Measurements from ENCODE around the gene OSM.
A peak's percentile ranks its signal among the peaks of the same experiment; 100 is the strongest.

Gene OSM

DNA sequence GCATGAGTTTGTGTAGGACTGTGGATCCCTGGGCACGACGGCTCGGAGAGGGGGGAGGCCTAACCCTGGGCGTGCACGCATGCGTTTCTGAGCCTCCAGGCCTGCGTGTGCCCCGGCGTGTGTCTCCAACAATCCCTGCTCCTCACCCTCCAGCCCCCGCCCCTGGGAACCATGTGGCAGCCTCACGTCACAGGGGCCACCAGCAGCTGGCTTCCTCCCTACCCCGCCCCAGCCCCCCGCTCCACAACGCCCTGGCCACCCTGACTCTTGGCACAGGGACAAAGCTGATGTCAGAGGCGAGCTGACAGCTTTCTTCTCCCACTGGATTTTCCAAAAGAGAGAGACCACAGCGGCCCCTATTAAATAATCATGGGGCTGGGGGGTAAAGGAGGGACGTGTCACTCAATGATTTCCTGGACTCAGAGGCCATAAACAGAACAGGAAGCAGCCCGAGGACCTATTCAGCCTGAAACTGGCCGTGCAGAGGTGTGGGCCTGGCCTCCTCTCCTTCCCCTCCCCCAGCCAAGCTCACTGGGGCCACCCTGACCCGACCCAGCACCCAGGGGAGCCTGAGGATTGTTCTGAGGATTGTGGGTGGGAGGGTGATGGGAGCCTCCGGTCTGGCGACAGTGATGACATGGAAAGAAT lies 13.3 kb downstream of the OSM start:
- H3K27me3 Mint-ChIP-seq: peaks cover 12% of the 10 kb centered on the region
- H3K4me1 Mint-ChIP-seq: peaks cover 13% of the 10 kb centered on the region
- H3K27ac Mint-ChIP-seq: no peak overlapping the region
- DNase-seq (ENCODE audit: low spot score in 2 of 2) (no peak), ATAC-seq (ENCODE audit: low read depth) (no peak)
- no peak overlapping the region for H3K4me3 Mint-ChIP-seq
- H3K36me3 Mint-ChIP-seq: no peaks in the 10 kb centered on the region
- H3K9me3 Mint-ChIP-seq: no peaks in the 10 kb centered on the region

DNA sequence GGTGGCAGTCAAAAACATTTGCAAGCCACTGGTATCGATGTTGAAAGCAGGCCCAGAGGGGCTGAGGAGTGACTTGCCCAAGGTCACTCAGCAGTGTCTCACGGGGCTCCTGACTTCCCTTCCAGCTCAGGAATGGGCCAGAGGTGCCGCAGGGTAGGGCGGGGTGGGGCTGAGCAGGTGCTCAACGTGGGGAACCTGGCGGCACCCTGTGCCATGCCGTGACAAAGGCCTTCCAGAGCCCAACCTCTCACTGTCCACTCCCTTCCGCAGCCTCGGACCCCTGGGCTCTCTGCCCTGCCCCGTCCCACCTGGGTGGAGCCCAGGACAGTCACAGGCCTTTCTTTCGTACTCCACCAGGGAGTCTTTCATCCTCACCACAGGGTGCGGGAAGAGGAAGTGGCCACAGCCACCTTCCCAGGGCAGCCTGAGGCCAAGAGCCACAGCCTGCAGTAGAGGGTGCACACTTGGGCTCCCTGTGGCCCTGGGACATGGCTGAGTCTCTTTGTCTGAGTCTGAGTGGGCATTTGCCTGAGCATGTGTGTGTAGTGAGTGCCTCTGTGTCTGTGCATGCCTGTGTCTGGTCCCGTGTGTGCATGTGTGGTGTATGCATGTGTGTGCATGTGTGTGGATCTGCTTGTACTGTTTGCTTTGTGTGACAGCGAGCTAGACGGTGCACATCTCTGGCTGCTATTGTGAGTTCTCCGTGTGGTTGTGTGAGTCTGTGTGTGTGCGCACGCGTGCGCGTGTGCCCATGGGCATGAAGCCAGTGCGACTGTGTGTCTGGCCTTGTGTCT lies 14.0 kb downstream of the OSM start:
- Mint-ChIP-seq H3K27ac (no peak overlapping the region), H3K4me3 (no peak overlapping the region), H3K27me3 (peaks cover 18% of the 10 kb centered on the region), H3K9me3 (no peaks in the 10 kb centered on the region), H3K36me3 (no peaks in the 10 kb centered on the region), H3K4me1 (peaks cover 11% of the 10 kb centered on the region)
- DNase-seq (ENCODE audit: low spot score in 2 of 2) (no peak), ATAC-seq (ENCODE audit: low read depth) (no peak)

DNA sequence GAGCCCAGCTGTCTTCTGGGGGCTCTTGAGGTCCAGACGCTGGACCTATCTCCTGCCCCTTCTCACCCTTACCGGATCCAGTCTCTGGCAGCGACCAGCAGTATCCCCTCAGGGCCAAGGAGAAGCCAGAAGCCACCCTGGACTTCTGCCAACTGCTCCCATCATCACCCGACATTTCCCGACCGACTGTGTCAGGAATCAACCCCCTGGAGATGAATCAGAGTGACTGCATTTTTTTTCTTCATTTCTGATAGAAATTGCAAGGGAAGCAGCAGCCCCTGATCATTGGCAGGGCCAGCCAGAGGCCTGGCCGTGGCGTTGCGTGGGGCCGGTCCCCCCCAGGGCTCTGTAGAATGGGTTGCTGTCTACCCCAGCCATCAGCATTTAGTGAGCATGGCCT lies 14.9 kb downstream of the OSM start:
- Mint-ChIP-seq H3K4me3 (no peak overlapping the region), H3K4me1 (peaks cover 11% of the 10 kb centered on the region), H3K9me3 (no peaks in the 10 kb centered on the region), H3K36me3 (no peaks in the 10 kb centered on the region), H3K27ac (no peak overlapping the region), H3K27me3 (peaks cover 18% of the 10 kb centered on the region)
- ATAC-seq (ENCODE audit: low read depth) (no peak), DNase-seq (ENCODE audit: low spot score in 2 of 2) (no peak)

DNA sequence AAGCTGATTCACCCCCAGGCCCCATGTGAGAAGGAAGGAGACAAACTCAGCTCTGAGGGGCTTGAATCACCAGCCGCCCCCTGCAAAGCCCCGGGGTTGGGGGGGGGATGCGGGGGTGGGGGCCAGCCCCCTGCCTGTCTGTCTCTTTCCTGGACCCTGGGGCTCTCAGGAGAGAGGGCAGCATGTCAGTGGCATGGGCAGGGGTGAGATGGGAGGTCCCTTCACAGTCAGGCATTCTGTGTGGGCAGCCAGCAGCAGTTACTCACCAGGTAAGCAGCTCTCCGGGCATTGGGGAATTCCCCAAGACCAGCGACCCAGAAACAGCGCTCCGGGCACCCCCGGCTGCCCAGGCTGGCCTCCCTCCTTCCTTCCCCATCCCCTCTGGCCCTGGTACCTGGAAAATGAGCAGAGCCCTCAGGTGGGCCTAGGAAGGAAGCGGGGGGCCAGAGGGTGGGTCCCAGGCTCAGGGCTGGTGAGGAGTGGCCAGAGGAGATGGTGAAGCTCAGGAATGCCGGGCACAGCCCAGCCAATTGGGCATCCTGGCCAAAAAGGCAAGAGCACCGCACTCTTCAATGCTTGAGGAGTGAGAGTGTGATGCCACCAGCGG lies 15.9 kb downstream of the OSM start:
- no peak for DNase-seq (ENCODE audit: low spot score in 2 of 2)
- Mint-ChIP-seq H3K4me1 (peaks cover 9% of the 10 kb centered on the region), H3K27me3 (peaks cover 21% of the 10 kb centered on the region)

DNA sequence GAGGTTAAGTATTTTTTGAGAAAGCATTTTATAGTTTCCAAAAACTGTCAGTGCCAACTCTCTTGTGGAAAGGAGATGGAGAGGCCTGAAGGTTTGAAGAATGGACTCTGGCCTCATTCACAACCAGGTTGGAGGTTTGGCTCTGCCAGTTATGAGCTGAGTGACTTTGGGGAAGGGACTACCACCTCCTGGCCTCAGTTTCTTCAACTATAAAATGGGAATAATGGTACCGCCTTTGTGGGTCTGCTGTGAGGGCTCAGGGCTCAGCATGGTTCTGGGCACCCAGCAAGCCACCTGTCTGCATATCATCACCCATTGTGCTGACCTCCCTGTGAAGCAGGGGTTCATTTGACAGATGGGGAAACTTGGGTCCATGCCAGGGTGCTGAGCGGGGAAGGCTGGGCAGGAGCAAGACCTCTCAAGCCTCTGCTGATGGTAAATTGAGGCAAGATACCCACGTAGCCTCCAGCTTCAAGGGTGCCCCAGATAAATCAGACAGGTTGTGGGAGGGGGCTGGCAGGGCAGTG lies 16.5 kb downstream of the OSM start:
- Mint-ChIP-seq H3K4me1 (peaks cover 13% of the 10 kb centered on the region), H3K4me3 (no peak overlapping the region), H3K27me3 (peaks cover 25% of the 10 kb centered on the region), H3K9me3 (no peaks in the 10 kb centered on the region), H3K36me3 (no peaks in the 10 kb centered on the region), H3K27ac (no peak overlapping the region)
- no peak for DNase-seq (ENCODE audit: low spot score in 2 of 2)
- ATAC-seq (ENCODE audit: low read depth): no peak

More for the DNA sequence above, 15.9 kb downstream of the OSM start:
- no peak for ATAC-seq (ENCODE audit: low read depth)
- Mint-ChIP-seq H3K4me3 (no peak overlapping the region), H3K27ac (no peak overlapping the region), H3K36me3 (no peaks in the 10 kb centered on the region), H3K9me3 (no peaks in the 10 kb centered on the region)

DNA sequence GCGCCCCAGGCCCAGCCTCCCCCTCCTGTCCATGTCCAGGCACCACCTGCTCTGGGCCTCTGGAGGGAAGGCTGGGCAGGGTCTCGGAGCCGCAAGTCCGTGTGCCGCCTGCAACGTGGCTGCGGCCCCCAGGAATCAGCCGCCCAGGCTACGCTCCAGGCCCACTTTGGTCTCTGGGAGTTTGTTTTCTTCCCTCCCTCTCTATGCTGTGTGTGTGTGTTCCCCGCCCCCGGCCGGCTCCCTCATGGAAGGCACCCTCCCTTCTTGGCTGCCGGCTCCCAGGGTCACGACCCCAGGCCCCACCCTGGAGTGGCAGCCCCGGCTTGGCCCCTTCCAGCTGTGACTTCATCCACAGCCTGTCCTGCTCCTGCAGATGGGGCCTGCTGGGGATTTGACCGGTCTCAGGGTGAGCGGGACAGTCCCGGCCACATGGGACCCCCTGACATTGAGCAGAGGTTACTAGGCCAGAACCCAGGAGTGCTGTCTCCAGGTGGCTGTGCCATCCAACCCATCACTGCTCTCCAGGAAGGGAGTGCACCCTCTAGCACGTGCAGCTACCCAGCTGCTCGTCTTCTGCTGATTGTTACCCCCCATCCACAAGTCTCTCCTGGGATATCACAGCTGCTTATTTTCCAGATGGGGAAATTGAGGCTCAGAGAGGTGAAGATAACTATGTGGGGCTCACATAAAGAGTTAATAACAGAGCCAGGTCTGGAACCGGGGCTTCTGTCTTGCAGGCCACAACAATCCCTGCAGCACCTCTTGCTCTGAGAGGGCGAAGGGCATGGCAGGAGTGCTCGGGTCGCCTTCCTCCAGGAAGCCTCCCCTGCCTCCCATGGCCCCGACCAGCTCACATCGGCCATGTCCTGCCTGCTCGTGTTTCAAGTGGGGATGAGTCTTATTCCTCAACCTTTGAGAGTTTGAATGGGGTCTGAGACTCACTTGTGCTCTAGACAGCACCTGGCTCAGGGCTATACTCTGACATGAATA lies 17.3 kb downstream of the OSM start:
- Mint-ChIP-seq H3K36me3 (no peaks in the 10 kb centered on the region), H3K27me3 (peaks cover 25% of the 10 kb centered on the region), H3K27ac (no peak overlapping the region), H3K9me3 (no peaks in the 10 kb centered on the region), H3K4me1 (peaks cover 13% of the 10 kb centered on the region), H3K4me3 (no peak overlapping the region)
- ATAC-seq (ENCODE audit: low read depth) (no peak), DNase-seq (ENCODE audit: low spot score in 2 of 2) (no peak)

DNA sequence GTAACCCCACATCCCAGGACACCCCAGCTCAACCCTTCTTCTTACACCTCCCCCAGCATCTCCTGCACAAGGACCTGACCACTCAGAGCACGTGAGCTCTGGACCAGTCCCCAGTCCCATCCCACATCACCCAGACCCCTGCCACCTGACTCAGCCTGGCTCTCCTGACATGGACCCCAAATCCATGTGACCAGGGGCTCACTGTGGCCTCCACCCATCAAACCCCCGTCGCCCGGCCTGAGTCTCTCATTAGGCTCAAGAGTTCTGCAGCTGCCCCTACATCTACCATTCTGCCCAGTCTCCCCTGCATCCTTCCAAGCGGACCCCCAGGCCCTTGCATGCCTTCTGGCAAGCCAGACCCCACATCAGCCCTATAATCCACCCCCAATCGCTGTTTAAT lies 18.2 kb downstream of the OSM start:
- Mint-ChIP-seq H3K36me3 (no peaks in the 10 kb centered on the region), H3K27me3 (peaks cover 25% of the 10 kb centered on the region), H3K27ac (no peak overlapping the region), H3K9me3 (no peaks in the 10 kb centered on the region), H3K4me1 (peaks cover 13% of the 10 kb centered on the region), H3K4me3 (no peak overlapping the region)
- no peak for ATAC-seq (ENCODE audit: low read depth)
- no peak for DNase-seq (ENCODE audit: low spot score in 2 of 2)

DNA sequence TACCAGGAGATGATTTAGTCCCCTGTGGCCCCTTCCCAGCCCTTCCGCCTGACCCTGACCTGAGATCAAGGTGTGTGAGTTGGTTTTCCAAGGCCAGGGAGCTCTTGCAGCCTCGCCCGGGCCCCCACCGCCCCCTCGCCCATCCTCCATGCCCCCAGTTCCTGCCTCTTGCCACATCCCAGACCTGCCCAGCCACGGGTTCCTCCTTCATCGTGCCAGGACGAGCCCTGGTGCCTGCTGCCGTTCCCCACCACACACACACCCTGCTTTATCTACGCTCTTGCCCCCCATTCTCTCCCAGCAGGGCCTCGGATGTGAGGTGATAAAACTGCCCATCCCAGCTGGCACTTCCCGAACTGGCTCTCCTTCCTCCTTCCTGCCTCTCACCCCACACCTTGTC lies 18.7 kb downstream of the OSM start:
- no peak overlapping the region for H3K4me3 Mint-ChIP-seq
- H3K9me3 Mint-ChIP-seq: no peaks in the 10 kb centered on the region

DNA sequence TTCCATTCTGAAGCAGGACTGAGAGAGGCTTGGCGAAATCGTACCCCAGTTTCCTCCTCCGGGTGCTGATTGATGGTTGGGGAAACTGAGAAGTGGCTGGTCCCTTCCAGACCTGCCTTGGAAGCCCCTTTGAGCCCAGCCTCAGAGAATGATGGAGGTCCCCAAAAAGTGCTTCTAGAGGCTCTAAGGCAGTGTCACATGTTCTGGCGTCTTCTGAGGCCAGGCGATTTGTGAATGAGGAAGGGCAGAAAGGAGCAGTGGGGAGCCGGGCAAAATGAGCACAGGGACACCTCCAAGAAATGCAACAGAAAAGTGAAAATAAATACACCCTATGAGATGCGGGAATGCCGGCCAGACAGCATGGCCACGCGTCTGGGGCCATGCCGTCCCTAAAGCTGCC lies 19.1 kb downstream of the OSM start:
- no peak overlapping the region for H3K4me3 Mint-ChIP-seq
- peaks cover 23% of the 10 kb centered on the region for H3K27me3 Mint-ChIP-seq
- DNase-seq (ENCODE audit: low spot score in 2 of 2) (no peak), ATAC-seq (ENCODE audit: low read depth) (no peak)
- no peaks in the 10 kb centered on the region for H3K9me3 Mint-ChIP-seq
- no peak overlapping the region for H3K27ac Mint-ChIP-seq
- no peaks in the 10 kb centered on the region for H3K36me3 Mint-ChIP-seq
- H3K4me1 Mint-ChIP-seq: peaks cover 8% of the 10 kb centered on the region

More for the DNA sequence above, 18.7 kb downstream of the OSM start:
- ATAC-seq (ENCODE audit: low read depth) (no peak), DNase-seq (ENCODE audit: low spot score in 2 of 2) (no peak)
- no peak overlapping the region for H3K27ac Mint-ChIP-seq
- H3K4me1 Mint-ChIP-seq: peaks cover 12% of the 10 kb centered on the region
- no peaks in the 10 kb centered on the region for H3K36me3 Mint-ChIP-seq
- peaks cover 25% of the 10 kb centered on the region for H3K27me3 Mint-ChIP-seq

DNA sequence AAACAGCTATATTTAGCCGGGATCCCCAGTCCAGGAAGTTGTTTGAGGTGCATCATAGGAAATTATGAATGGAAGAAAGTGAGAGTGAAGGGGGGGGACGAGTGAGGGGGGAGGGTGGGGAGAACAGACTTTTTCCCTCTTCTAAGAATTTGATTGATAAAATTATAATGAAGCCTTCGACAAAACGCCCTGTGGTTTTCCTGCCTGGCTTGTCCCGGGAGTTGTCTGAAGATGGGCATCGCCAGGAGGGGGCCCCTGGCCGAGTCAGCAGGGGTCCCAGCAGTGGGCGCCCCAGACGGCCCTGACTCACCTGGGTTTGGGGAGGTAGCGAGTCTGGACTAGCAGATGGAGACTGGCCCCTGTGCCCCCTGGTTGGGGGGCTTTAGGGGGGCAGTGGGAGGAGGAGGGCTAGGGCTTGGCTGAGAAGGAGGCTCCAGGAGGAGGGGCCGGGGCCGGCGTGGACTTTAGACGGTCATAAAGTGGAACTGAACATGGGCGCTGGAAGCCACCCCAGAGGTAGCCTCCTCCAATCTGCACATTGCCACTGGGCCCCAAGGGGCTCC lies 19.8 kb downstream of the OSM start:
- no peak for ATAC-seq (ENCODE audit: low read depth)
- H3K27me3 Mint-ChIP-seq: peaks cover 23% of the 10 kb centered on the region

DNA sequence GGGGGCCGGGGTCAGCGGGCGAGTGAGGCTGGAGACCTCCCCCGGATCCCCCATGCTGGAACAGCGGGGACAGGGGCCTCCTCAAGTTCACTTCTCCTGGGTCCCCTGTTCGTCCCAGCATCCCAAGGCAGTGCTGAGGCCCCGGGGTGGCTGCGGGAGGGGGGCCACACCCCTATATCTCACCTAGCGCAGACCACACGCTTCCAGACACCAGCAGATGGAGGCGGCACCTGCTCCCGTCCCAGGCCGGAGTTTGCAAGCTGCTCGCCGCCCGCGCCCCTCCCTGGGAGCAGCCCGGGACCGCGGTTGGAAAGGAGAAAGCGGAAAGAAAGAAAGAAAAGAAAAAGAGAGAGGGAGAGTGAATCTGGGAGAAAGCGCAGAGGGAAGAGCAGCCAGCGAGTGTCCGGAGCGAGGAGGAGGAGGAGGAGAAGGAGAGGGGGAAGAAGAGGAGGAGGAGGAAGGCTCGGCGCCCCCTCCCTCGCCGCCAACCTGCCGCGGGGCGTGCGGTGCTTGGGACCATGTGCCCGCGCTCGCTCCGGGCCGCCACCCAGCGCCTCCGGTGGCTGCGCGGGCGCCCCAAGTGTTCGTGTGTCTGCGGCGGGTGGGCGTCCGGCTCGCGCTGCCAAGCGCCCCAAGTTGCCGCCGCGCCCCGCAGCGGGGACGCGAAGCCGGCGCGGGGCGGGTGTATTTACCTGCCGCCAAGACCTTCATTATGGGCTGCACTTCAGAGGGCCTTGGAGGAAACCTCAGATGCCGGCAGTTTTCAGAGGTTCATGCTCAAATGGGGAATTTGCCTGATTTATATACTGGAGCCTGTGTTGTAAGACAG lies 20.5 kb downstream of the OSM start, which contains the start of gene LIF:
Gene LIF (minus strand): TSS at position 775 of the 829 bp plus-strand sequence. CDS start 64 bp downstream, at position 711.
- ATAC-seq (ENCODE audit: low read depth): peak; percentile 92
- peaks cover 23% of the 10 kb centered on the region for H3K27me3 Mint-ChIP-seq
- H3K4me1 Mint-ChIP-seq: peaks cover 7% of the 10 kb centered on the region
- no peak within 1 kb of the TSS for H3K27ac Mint-ChIP-seq
- H3K36me3 Mint-ChIP-seq: no peaks in the 10 kb centered on the region
- H3K9me3 Mint-ChIP-seq: no peaks in the 10 kb centered on the region
- DNase-seq (ENCODE audit: low spot score in 2 of 2): peak; percentile 33 to 39
- H3K4me3 Mint-ChIP-seq: peak within 1 kb of the TSS; percentile 88

More for the DNA sequence above, 19.8 kb downstream of the OSM start:
- no peak for DNase-seq (ENCODE audit: low spot score in 2 of 2)
- H3K36me3 Mint-ChIP-seq: no peaks in the 10 kb centered on the region
- peaks cover 7% of the 10 kb centered on the region for H3K4me1 Mint-ChIP-seq
- peak overlapping the region; percentile 37 for H3K4me3 Mint-ChIP-seq
- H3K27ac Mint-ChIP-seq: no peak overlapping the region
- no peaks in the 10 kb centered on the region for H3K9me3 Mint-ChIP-seq

DNA sequence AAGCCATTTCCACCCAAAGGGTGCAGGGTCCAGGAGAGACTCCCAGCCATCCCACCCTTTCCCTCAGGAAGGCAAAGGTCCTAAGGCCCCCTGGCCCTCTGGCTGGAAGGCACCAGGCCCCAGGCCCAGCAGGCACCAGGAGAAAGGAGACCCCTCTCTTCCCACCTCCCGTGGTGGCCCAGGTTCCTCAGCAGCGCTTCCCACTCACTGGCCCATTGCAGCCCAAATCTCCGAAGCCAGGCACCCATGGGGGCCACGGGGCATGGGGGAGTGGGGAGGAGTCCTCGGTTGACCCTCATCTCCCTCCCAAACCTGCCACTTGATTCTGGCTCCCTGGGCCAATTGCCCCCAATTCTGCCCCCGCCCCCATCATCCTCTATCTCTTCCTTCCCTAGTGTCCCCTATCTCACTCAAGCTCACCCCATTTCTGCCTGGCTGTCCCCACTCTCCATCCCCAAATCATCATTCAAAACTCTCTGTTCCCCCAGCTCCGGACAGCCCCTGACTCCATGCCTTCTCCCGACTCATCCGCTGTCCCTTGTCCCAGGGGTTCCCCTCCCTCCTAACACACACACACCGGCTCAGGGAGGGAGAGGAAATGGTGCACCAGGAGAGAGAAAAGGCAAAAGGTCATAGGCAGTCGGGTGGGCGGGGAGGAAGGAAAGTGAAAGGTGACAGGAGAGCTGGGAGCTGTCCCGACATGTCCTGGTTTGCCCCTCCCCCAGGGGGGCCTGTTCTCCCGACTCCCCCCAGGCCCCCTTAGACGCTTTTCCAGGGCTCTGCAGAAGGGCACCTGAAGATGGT lies 21.3 kb downstream of the OSM start:
- Mint-ChIP-seq H3K27ac (no peak overlapping the region), H3K4me3 (peak overlapping the region; percentile 88), H3K9me3 (no peaks in the 10 kb centered on the region), H3K27me3 (peaks cover 23% of the 10 kb centered on the region), H3K36me3 (no peaks in the 10 kb centered on the region), H3K4me1 (peaks cover 14% of the 10 kb centered on the region)
- no peak for DNase-seq (ENCODE audit: low spot score in 2 of 2)
- ATAC-seq (ENCODE audit: low read depth): no peak

All from memory B cell (primary cell).